ENCODE measurements around the gene NPC2.
A peak's percentile ranks its signal among the peaks of the same experiment; 100 is the strongest.
"Not testable (repeated sequence)": the region's sequence is repeated elsewhere in the genome, so short reads cannot be mapped to it uniquely, and the experiment has no call there.

Gene NPC2

GRCh38 chr14:74464785-74465184, 28.3 kb downstream of the NPC2 start:
- DNase-seq: no peak

DNA sequence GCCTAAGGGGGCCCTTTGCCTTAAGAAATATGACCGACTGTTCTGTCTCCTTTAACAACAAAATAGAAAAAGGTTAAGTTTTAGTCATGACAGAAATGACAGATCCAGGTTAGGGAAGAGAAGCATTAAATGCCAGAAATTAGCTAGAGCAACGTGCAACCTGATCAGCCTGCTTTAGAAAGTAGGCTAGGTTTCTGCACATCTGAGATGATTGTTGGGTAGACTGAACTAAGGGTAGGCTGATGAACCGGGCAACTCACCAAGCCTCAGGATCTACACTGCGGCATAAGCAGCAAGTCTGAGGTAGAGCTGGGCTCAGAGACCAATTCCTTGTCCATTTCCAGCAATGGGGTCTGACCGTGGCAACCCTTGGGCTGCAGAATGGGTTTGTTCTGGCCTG, 29.4 kb downstream of the NPC2 start:
- no peak for DNase-seq

DNA sequence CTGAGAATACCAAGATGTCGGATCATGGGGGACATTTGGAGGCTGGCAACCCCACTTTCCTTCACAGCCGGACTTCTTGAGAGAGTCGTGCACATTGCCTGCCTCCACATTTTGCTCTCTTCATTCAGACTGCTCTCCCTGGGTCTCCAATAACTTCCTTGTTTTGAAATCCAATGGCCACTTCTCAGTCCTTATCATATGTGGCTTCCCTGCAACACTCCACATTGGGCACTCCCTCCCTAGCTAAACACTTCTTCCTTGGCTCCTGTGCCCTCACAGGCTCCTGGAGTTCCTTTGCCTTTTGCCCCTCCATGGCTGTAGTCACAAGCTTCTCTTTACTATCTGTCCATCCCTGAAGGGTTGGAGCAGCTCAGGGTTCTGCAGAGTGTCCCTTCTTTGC, 30.1 kb downstream of the NPC2 start:
- DNase-seq: no peak

DNA sequence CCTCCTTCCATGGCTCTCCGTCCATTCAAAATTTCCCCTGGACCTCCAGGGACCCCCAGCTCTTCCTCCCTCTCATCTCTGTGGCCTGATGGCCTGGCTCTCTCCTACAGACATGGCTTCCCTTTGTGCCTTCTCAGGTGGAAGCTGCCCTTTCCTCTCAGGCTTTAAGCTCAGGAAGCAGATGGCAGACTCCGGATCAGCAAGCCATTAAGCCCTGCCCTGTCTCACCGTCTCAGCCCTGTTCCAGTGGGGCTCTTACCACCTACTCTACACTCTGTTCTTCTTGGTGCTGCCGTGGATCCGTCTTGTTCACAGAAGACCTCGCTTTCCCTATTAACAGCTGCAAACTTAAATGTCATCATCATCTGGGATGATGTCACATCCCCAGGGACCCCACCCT, 33.1 kb downstream of the NPC2 start:
- no peak for DNase-seq

GRCh38 chr14:74459289-74459946, 33.7 kb downstream of the NPC2 start:
- DNase-seq: peak; percentile 22

GRCh38 chr14:74457565-74457895, 35.6 kb downstream of the NPC2 start:
- no peak for DNase-seq

GRCh38 chr14:74456684-74457564, 36.2 kb downstream of the NPC2 start:
- DNase-seq: no peak

DNA sequence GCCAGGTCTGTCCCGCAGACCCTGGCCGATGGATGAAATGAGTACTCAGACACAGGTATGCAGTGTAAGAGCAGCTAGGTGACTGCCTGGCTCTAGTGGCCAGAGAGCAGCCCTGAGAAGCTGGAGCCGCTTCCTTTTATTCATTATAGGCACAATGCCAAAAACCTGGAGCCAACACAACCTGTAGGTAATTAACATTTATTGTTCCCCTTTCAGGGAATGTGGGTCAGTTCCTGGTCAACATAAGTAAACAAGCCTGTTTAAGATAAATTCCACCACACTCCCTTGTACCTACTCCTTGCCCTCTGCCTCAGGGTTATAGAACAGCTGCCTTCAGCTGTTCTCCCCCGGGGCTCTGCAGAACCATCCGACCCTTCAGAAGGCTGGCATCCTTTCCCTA, 38.7 kb downstream of the NPC2 start:
- DNase-seq: not testable (repeated sequence)

GRCh38 chr14:74444866-74445265, 48.2 kb downstream of the NPC2 start:
- DNase-seq: no peak

DNA sequence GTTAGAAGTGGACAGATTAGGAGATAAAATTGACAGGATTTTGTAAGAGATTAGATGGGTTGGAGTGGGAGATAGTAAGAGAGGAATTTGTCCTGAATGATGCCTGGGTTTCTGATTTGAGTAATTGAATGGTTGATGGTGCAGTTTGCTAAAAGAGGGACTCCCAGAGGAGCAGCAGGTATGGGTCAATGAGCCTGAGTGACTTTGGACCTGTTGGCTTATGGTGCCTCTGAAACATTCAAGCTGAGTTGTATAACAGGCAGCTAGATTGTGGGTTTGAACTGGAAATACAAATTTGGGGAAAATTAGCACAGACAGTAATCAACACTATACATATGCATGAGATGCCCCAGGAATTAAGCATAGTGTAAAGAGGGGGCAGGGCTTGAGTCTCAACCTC, 50.3 kb downstream of the NPC2 start:
- no peak for DNase-seq

DNA sequence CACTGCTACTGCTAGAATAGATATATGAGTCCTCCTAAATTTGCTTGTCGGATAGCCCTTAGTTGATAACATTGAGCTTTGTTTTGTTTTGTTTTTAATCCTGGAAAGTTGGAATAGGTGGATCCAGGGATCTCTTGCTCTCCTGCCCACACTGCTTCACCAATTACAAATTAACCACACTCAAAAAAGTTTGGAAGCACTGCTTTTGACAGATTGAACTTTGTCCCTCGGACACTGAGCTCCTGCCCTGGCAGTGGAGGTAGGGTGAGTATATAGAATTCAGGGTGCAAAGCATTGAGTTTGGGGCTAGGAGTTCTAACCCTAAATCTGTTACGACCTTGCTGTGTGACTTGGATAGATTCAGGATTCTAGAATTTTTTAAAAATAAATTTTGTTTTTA, 52.0 kb downstream of the NPC2 start:
- DNase-seq: no peak

DNA sequence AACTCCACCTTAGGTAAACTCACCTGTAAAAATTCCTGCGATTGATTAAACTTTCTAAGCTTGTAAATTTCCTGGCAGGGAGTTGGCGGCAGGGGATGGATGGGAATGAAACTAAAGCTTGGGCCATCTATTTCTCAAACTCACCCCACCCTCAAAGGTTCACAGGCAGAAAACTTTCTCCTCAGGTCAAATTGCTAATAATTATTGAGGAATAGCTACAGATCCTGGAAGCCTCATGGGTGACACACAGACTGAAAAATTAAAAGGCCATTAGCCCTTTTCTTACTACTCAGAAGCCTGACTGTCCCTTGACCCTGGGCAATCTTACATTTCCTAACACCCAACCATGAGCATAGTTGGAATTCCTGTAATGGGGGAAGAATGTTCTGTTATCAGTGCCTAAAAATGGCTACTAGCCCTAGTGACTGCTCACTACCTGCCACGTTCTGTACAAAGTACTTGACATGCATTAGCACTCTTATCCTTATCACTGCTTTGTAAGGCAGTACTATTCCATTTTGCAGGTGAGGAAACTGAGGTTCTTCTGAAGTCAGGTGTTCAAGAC, 54.7 kb downstream of the NPC2 start:
- DNase-seq: no peak

DNA sequence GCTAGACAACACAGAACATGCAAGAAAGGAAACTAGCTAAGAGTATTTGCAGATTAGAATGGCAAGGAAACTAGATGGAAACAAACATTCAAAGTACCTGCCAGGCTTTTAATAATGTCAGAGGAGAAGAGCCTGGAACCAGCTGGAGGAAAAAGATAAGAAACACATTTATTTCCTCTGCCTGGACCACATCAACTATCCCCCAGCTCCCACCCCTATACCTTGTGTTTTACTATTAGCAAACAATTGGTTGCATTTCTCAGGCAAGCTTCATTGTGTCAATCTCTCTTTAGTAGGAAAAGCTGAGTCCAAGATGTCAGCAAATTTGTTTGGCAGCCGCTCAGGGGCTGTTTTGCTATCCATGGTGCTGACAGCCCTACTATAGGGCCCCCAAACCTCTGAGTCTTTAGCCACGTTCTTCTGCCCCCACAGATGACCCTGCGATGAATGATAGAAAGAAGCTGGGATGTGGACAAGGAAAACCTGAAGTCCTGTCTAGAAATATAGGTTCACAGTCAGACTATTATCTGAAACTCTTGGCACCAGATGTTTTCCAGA, 55.5 kb downstream of the NPC2 start:
- DNase-seq: no peak

DNA sequence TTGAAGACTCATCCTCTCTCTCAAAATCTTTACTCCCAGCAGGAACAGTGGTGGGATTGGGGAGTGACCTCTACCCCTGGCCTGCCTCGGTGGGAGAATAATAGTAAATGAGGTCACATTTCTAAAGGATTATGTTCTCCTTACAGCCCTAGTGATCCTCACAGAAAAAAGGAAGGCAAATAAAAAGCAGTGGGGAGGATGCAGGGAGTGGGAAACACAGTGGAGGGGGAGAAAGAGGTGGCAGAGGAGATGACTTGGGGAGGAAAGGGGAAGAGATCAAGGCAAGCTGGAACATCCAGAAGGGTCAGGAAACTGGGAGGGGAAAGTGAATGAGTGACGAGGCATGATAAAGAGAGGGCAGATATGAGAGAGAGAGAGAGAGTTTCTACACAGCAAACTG, 58.8 kb downstream of the NPC2 start:
- DNase-seq: no peak

DNA sequence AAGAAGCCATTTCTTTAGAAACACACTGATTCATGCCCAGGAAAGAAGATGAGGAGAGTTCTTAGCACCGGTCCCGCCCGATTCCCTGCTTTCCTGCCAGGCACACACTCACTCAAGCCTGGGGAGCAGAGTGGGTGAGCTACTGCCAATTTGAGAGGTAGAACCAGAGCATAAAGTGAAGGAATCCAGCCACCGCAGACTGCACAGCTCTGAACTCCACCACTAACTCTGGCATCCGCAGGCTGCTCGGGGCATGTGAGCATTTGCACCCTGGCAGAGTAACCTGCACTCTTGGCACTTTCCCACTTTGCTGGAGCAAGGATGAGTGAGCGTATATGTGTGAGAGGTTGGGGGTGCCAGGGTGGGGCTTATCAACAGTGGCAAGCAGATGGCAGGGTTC, 63.1 kb downstream of the NPC2 start:
- no peak for DNase-seq

All from activated T-cell treated with anti-CD3 and anti-CD28 coated beads, Interleukin-2, amount 50 U/mL, for 1 hour (primary cell).